ENCODE results near the gene UPK3B.
"Not testable (repeated sequence)": the region's sequence is repeated elsewhere in the genome, so short reads cannot be mapped to it uniquely, and the experiment has no call there.

UPK3B gene

GRCh38 chr7:76485822-76486610 is 24.3 kb upstream of the UPK3B start:
- H3K4me3 ChIP-seq (ENCODE audit: low read depth, low read length); DNase-seq (ENCODE audit: low read depth): not testable (repeated sequence)

GRCh38 chr7:76486618-76487017 is 23.7 kb upstream of the UPK3B start:
- not testable (repeated sequence) for H3K4me3 ChIP-seq (ENCODE audit: low read depth, low read length); DNase-seq (ENCODE audit: low read depth)

DNA sequence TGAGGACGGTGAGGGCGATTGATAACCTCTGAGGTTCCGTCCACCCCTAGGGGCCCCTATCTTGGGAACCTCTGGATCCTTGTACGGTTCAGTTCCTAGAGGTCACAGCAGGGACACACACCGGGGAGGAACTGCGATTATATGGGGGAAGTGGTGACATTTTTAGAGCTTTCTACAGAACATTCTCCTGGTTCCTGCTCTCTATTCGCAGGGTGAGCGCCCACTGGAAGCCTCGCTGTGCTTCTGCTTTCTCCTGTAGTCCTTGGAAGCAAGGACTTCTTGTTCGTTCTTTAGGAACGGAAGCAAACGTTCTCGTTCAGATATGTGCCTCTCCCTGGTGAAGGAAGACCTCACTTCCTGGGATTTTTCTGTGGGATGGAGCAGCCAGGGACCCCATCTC is 22.4 kb upstream of the UPK3B start:
- H3K4me3 ChIP-seq (ENCODE audit: low read depth, low read length); DNase-seq (ENCODE audit: low read depth): not testable (repeated sequence)

DNA sequence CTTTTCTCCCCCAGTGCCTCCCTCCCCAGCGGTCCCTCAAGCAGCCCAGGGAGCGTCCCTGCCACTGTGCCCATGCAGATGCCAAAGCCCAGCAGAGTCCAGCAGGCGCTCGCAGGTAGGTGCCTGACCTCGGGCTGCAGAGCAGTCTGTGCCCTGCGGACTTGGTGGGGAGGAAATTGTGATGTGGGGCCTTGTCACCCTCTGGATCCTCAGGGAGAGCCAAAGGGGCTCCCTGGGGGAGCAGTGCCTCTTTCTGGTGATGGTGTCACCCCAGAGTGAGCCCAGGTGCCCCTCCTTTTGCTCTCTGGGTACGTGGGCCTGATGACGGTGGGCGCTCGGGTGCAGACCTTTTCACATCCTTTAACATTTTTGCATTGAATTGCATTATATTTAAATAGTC is 18.2 kb upstream of the UPK3B start:
- not testable (repeated sequence) for H3K4me3 ChIP-seq (ENCODE audit: low read depth, low read length); DNase-seq (ENCODE audit: low read depth)

GRCh38 chr7:76495717-76496116 is 14.6 kb upstream of the UPK3B start:
- DNase-seq (ENCODE audit: low read depth); H3K4me3 ChIP-seq (ENCODE audit: low read depth, low read length): not testable (repeated sequence)

DNA sequence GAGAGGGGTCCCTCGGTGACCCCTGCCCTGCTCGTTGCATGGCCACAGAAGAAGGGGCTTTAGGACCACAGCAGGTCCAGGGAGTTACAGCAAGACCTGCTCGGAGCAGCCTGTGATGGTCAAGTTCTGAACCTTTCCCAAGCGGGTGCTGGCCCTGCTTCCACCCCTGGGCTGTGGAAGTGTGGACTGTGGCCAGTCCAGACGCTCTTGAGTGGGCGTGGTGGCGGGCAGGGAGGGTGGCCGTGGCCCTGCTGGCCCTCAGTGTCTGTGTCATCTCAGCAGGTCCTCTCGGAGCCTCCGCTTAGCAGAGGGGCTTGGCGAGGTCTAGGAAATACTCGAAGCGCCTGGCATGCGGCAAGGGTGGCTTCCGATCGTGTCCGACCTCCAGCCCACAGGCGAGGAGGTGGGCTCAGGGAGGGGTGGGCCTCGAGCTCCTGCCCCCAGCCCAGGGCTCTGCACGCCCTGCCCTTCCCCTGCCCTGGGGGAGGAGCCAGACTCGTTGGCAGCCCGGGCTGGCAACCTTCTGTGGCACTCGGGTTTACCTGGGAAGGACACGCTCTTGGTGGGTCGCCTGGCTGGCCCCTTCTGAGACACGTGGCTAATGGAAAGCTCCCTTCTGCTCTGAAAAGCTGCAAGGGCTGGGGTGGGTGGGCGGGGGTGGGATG is 12.3 kb upstream of the UPK3B start:
- DNase-seq (ENCODE audit: low read depth); H3K4me3 ChIP-seq (ENCODE audit: low read depth, low read length): not testable (repeated sequence)

DNA sequence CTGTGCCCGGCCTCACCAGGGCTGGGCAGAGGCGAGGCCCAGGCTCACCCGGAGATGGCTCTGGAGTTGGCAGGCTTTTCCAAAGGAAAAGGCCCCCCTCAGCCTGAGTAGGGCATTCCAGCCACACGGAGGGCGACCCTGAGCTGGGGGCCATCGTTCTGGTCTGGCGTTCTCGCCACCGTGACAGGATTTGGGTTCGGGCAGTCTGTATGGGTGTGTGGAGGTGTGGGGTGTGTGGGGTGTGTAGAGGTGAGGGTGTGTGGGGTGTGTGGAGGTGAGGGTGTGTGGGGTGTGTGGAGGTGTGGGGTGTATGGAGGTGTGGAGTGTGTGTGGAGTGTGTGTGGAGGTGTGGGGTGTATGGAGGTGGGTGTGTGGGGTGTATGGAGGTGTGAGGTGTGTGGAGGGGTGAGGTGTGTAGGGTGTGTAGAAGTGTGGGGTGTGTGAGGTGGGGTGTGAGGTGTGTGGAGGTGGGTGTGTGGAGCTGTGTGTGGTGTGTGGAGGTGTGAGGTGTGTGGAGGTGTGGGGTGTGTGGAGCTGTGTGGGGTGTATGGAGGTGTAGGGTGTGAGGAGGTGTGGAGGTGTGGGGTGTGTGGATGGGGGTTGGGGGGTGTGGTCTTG is 11.7 kb upstream of the UPK3B start:
- DNase-seq (ENCODE audit: low read depth): not testable (repeated sequence)

DNA sequence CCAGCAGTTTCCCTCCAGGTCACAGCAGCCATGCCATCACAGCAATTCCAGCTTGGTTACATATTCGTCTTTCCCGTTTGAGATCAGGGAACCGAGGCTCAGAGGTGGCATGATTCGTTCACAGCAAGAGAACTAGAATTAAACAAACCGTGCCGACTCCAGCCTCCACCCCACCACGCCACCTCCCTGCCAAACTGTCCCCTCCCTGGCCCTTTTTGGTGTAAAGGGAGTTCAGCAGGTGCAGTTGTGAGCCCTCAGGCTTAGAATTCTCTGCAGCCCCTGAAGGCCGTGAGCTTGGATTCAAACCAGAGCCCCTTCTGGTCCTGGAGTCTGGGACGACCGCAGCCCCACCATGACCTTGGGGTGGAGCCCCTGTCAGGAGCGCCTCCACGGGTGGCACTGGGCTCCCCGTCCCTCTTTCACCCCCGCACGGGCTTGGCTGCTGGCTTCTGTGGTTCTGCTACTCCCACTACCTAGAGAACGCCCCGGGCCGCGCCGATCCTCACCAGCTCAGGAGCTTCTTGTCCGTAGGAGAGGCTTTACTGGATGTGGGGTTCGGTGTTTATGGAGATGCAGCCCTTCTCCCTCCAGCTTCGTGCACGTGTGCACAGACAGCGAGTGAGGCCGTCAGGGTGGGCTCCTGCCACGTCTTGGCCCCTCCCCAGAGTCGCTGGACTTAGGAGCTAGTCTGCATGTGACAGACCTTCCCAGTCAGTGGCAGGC is 11.0 kb upstream of the UPK3B start:
- H3K4me3 ChIP-seq (ENCODE audit: low read depth, low read length); DNase-seq (ENCODE audit: low read depth): not testable (repeated sequence)

More for the DNA sequence above, 11.7 kb upstream of the UPK3B start:
- H3K4me3 ChIP-seq (ENCODE audit: low read depth, low read length): not testable (repeated sequence)

GRCh38 chr7:76499924-76500241 is 10.5 kb upstream of the UPK3B start:
- not testable (repeated sequence) for DNase-seq (ENCODE audit: low read depth); H3K4me3 ChIP-seq (ENCODE audit: low read depth, low read length)

GRCh38 chr7:76502224-76502623 is 8.1 kb upstream of the UPK3B start:
- not testable (repeated sequence) for H3K4me3 ChIP-seq (ENCODE audit: low read depth, low read length); DNase-seq (ENCODE audit: low read depth)

DNA sequence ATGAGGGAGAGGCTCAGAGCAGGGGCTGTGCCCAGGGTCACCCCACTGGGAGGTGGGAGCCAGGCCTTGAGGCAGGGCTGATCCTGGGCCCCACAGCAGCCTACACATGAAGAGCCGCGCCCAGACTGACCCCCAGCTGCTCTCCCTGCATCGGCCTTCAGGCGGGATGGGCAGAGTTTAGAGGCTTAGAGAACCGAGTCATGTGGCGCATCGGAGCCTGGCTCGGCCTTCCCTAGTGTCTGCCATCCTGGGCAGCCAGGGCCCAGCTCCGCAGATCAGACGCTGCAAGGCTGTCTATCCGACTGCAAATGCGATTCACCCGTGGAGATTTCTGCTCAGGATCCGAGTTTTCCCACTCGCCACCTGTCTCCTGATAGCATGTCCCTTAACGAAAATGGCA is 7.5 kb upstream of the UPK3B start:
- H3K4me3 ChIP-seq (ENCODE audit: low read depth, low read length); DNase-seq (ENCODE audit: low read depth): not testable (repeated sequence)

DNA sequence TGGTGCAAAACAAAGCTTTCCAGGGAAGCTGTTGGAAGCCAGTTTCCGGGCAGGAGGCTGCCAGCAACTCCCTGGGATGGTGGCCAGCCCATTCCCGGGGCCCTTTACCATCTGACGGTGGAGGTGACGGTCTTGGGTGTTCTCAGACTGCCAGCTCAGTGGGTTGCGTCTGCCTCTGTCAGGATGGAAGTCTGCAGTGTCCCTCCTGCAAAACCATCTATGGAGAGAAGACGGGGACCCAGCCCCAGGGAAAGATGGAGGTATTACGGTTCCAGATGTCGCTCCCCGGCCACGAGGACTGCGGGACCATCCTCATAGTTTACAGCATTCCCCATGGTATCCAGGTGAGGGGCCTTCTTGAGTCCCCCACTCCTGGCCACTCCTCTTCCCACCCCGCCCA is 7.1 kb upstream of the UPK3B start:
- H3K4me3 ChIP-seq (ENCODE audit: low read depth, low read length); DNase-seq (ENCODE audit: low read depth): not testable (repeated sequence)

GRCh38 chr7:76504351-76505167 is 5.8 kb upstream of the UPK3B start:
- H3K4me3 ChIP-seq (ENCODE audit: low read depth, low read length); DNase-seq (ENCODE audit: low read depth): not testable (repeated sequence)

DNA sequence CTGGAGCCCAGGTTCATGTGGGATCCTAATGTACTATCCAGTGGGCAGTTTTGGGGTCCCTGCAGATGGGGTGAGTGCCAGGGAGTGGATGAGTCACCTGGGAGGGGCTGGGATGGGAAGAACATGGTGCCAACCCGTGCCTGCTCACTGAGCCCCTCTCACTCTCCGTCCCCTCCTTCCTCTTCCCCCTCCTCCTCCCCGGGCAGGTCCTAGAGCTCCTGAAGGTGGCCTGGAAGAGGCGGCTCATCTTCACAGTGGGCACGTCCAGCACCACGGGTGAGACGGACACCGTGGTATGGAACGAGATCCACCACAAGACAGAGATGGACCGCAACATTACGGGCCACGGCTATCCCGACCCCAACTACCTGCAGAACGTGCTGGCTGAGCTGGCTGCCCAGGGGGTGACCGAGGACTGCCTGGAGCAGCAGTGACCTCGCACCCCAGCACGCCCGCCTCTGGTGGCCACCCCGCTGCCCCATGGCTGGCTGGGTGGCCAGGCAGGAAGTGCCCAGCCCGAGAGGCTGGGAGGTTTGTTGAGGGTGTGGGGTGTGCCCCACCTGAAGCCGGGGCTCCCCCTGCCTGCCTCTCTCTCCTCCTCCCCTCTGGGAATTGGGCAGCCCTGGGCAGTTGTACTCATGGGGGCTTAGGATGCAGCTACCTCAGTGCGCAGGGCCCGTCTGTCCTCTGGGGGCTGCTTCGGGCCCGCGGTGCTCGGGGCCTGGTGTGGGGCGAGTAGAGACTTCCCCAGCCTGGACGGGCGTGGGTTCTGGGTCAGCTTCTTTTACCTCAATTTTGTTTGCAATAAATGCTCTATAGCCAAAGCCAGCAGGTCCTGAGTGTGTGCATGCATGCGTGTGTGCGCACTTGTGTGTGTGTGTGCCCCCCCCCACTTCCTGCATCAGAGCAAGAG is 4.9 kb upstream of the UPK3B start:
- H3K4me3 ChIP-seq (ENCODE audit: low read depth, low read length): no peak overlapping the region
- no peak for DNase-seq (ENCODE audit: low read depth)

- H3K4me3 ChIP-seq (ENCODE audit: low read depth, low read length): no peak overlapping the region
- DNase-seq (ENCODE audit: low read depth): no peak
Measured at GRCh38 chr7:76506081-76506440, 4.3 kb upstream of the UPK3B start.

DNA sequence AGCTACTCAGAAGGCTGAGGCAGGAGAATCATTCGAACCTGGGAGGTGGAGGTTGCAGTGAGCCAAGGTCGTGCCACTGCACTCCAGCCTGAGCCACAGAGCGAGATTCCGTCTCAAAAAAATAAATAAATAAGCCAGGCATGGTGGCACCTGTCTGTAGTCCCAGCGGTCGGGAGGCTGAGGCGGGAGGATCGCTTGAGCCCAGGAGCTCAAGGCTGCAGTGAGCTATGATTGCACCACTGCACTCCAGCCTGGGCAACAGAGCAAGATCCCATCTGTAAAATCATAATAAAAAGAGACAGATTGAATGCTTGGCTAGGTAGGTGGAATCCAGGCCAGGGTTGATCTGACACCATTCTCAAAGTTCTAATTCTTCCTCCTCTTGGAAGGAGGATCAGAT is 3.7 kb upstream of the UPK3B start:
- not testable (repeated sequence) for DNase-seq (ENCODE audit: low read depth); H3K4me3 ChIP-seq (ENCODE audit: low read depth, low read length)

GRCh38 chr7:76507723-76508406 is 2.5 kb upstream of the UPK3B start:
- H3K4me3 ChIP-seq (ENCODE audit: low read depth, low read length): no peak overlapping the region
- DNase-seq (ENCODE audit: low read depth): no peak

All from skeletal muscle cell (primary cell).